GM18858 (cell line): ENCODE results near the gene CACYBP.
"Not testable (repeated sequence)": the region's sequence is repeated elsewhere in the genome, so short reads cannot be mapped to it uniquely, and the experiment has no call there.

Experiments
- ATAC-seq: cut with Tn5 transposase; IDR thresholded peaks from one replicate; pipeline ENCODE4 v1.9.1; 2021; ENCODE audit not compliant: unreplicated experiment

The CACYBP gene

GRCh38 chr1:175005085-175005783 is 5.5 kb downstream of the CACYBP start:
- no peak for ATAC-seq

- ATAC-seq = no peak
Observed at GRCh38 chr1:175009532-175009931, 9.8 kb downstream of the CACYBP start.

- no peak for ATAC-seq
Observed at GRCh38 chr1:175013445-175013844, 13.7 kb downstream of the CACYBP start.

GRCh38 chr1:175015243-175015642 is 15.5 kb downstream of the CACYBP start:
- no peak for ATAC-seq

- no peak for ATAC-seq
Observed at GRCh38 chr1:175019524-175019923, 19.8 kb downstream of the CACYBP start.

GRCh38 chr1:175023043-175023921 is 23.5 kb downstream of the CACYBP start, which contains the start of gene MRPS14:
Gene MRPS14 (minus strand): TSS chr1:175023425. CDS start chr1:175023408, 17 bp downstream.
- peak; percentile 83 for ATAC-seq

- ATAC-seq = not testable (repeated sequence)
Observed at GRCh38 chr1:175023922-175024242, 24.1 kb downstream of the CACYBP start.

GRCh38 chr1:175024773-175025172 is 25.0 kb downstream of the CACYBP start:
- no peak for ATAC-seq

- no peak for ATAC-seq
Observed at GRCh38 chr1:175033953-175034352, 34.2 kb downstream of the CACYBP start.

- ATAC-seq = no peak
Observed at GRCh38 chr1:175034775-175035174, 35.0 kb downstream of the CACYBP start.

- no peak for ATAC-seq
Observed at GRCh38 chr1:175035865-175036264, 36.1 kb downstream of the CACYBP start.

GRCh38 chr1:175036476-175036875 is 36.7 kb downstream of the CACYBP start:
- ATAC-seq = no peak

GRCh38 chr1:175037416-175037815 is 37.7 kb downstream of the CACYBP start:
- ATAC-seq = no peak

GRCh38 chr1:175040324-175040879 is 40.7 kb downstream of the CACYBP start:
- ATAC-seq = no peak

- ATAC-seq = no peak
Observed at GRCh38 chr1:175042650-175043049, 42.9 kb downstream of the CACYBP start.

- ATAC-seq = no peak
Observed at GRCh38 chr1:175043824-175044223, 44.1 kb downstream of the CACYBP start.

- ATAC-seq = not testable (repeated sequence)
Observed at GRCh38 chr1:175044591-175044990, 44.8 kb downstream of the CACYBP start.

GRCh38 chr1:175045097-175045496 is 45.4 kb downstream of the CACYBP start:
- ATAC-seq = no peak

- no peak for ATAC-seq
Observed at GRCh38 chr1:175045519-175045918, 45.8 kb downstream of the CACYBP start.

GRCh38 chr1:175050992-175051391 is 51.2 kb downstream of the CACYBP start:
- ATAC-seq = no peak

- no peak for ATAC-seq
Observed at GRCh38 chr1:175054736-175055135, 55.0 kb downstream of the CACYBP start.
